ENCODE data around the gene PIGK. TPM values are rescaled to one million over a fixed set of nuclear protein-coding genes. Genes with fewer than 3 reads are reported as not detected.
A peak's percentile ranks its signal among the peaks of the same experiment; 100 is the strongest.

PIGK gene
- total and polyA plus RNA-seq, 2 of the 4 experiments (the other 2 are of a cell fraction), result 15.6 to 21.2 TPM

- no peak overlapping the region for H4K91ac ChIP-seq (ENCODE audit: insufficient read depth, low read depth, low read length)
- H3K23ac ChIP-seq (ENCODE audit: low read depth, low read length), result no peak overlapping the region
- intact Hi-C loops (cut with micrococcal nuclease), result no loop called here
- H3K4ac ChIP-seq (ENCODE audit: low read depth, low read length), result no peak overlapping the region
- no peak overlapping the region for H2BK120ac ChIP-seq (ENCODE audit: low read depth, low read length)
- TF ChIP-seq MAFK (IDR thresholded peaks at IDR 0.05; ENCODE audit: low read depth, low read length) (no peak), USF2 (IDR thresholded peaks at IDR 0.05; ENCODE audit: low read depth, low read length) (no peak), SMC3 (IDR thresholded peaks at IDR 0.05; ENCODE audit: low read depth, low read length) (no peak), CTCF (conservative IDR thresholded peaks at IDR 0.05; ENCODE audit: low read depth, low read length) (no peak), RFX5 (IDR thresholded peaks at IDR 0.05; ENCODE audit: low read depth, low read length) (no peak), RCOR1 (IDR thresholded peaks at IDR 0.05; ENCODE audit: insufficient replicate concordance, low read length) (no peak), ELK1 (IDR thresholded peaks at IDR 0.05; ENCODE audit: borderline replicate concordance, low read depth, low read length) (no peak), NFE2L2 (IDR thresholded peaks at IDR 0.05; ENCODE audit: low read depth, low read length) (no peak), MAZ (IDR thresholded peaks at IDR 0.05; ENCODE audit: borderline replicate concordance, low read depth, low read length) (no peak), FOS (IDR thresholded peaks at IDR 0.05; ENCODE audit: low read depth, low read length) (no peak), CHD1 (IDR thresholded peaks at IDR 0.05; ENCODE audit: low read depth, low read length) (no peak)
- peak overlapping the region; percentile 50 for H3K4me2 ChIP-seq (ENCODE audit: low read depth, low read length)
- H2BK20ac ChIP-seq (ENCODE audit: low read depth, low read length), result no peak overlapping the region
- no peak overlapping the region for H3K56ac ChIP-seq (ENCODE audit: extremely low read depth, insufficient read depth, low read length)
- no peak overlapping the region for H3K4me3 ChIP-seq (ENCODE audit: insufficient read depth, low read depth, low read length)
- no peak overlapping the region for H3K14ac ChIP-seq (replicated peaks; ENCODE audit: low read depth, low read length)
- no TSS peak for BruUV-seq (replicated peaks)
- no peak overlapping the region for H2AK5ac ChIP-seq (ENCODE audit: low read depth, low read length)
- ChIA-PET CTCF (no interaction called here), POLR2A (ENCODE audit: unreplicated experiment) (no interaction called here)
- H3K27ac ChIP-seq (ENCODE audit: insufficient read depth, low read length), result no peak overlapping the region
- H2BK15ac ChIP-seq (ENCODE audit: low read depth, low read length), result no peak overlapping the region
- H2BK5ac ChIP-seq (ENCODE audit: low read depth, low read length, poor library complexity, severe bottlenecking), result no peak overlapping the region
- H3K9ac ChIP-seq (ENCODE audit: low read depth, low read length), result no peak overlapping the region
- no peak overlapping the region for H4K8ac ChIP-seq (ENCODE audit: low read depth in 2 of 2, low read length in 2 of 2)
- ATAC-seq (ENCODE audit: low read depth), result peak; percentile 92
- H3K9me1 ChIP-seq (ENCODE audit: insufficient read depth, low read length), result no peaks in the 10 kb centered on the region
- H2AFZ ChIP-seq (replicated peaks; ENCODE audit: low read length, poor library complexity), result no peak overlapping the region
- no peaks in the 10 kb centered on the region for H3K27me3 ChIP-seq (ENCODE audit: control insufficient read depth, insufficient read depth, low read length)
- no peaks in the 10 kb centered on the region for H3K36me3 ChIP-seq (ENCODE audit: control insufficient read depth, insufficient read depth, low read length)
- WGBS, 2 experiments (ENCODE audit: extremely low coverage in 2 of 2, insufficient read length in 1 of 2), result no CpG with 5 or more reads among the region's 2 CpGs
- H4K20me1 ChIP-seq (ENCODE audit: insufficient read depth, low read length), result no peaks in the 10 kb centered on the region
- H4K5ac ChIP-seq (ENCODE audit: low read depth, low read length), result no peak overlapping the region
- in situ Hi-C loops (cut with MboI; ENCODE audit: low sequenced_read_pairs), result no loop called here
- H3K4me1 ChIP-seq (ENCODE audit: control insufficient read depth, insufficient read depth, low read length), result peaks cover 3% of the 10 kb centered on the region; the same call in 1 of the 2 replicates
- peak; percentile 74 for DNase-seq
- no peaks in the 10 kb centered on the region for H3K79me1 ChIP-seq (ENCODE audit: low read depth in 1 of 2, low read length in 2 of 2)
- no peak overlapping the region for H3K18ac ChIP-seq (ENCODE audit: low read depth, low read length)
- dilution Hi-C loops (cut with HindIII; ENCODE audit: low sequenced_read_pairs, unreplicated experiment), result no loop called here
- no peak overlapping the region for H2AK9ac ChIP-seq (replicated peaks; ENCODE audit: low read depth, low read length, poor library complexity)
- H3K9me3 ChIP-seq (ENCODE audit: control insufficient read depth, insufficient read depth, low read length), result peaks cover 8% of the 10 kb centered on the region
These were observed 26.6 kb upstream of the PIGK start for GRCh38 chr1:77245830-77246229.

All from IMR-90 (cell line).